B cell (primary cell): ENCODE data around the gene PRUNE2.

ENCODE experiments used
- EZH2 ChIP-seq: IDR thresholded peaks from 2 replicates; pipeline ENCODE4 v1.6.1; 2012; ENCODE audit warnings: borderline replicate concordance, low read depth, mild to moderate bottlenecking, moderate library complexity, low read length; ENCODE audit not compliant: insufficient read depth, poor library complexity, severe bottlenecking
- TF ChIP-seq, protein P1 (sequence below): fragments of 200-600 bp; IDR thresholded peaks from one replicate; pipeline ENCODE4 v1.8.0; 2022; ENCODE audit warnings: antibody characterized with exemption, mild to moderate bottlenecking

DNA sequence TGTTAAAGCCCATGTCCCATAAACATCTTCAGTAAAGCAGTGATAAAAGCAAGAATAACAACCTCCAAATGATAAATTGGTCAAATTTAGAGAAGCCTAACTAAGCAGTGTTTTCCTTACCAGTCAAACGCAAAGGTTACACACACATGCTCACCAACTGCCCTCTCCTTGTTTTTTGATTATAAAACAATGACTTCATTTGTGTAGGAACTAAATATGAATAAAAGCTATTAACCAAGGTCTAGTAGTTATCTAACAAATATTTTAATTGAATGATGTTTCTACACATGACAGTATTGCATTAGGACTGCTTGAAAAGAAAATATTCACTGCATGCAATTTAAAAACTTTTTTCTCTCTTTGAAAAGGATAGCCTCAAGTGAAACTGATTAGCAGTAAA is 105.0 kb downstream of the PRUNE2 start:
- TF ChIP-seq, protein P1, sequence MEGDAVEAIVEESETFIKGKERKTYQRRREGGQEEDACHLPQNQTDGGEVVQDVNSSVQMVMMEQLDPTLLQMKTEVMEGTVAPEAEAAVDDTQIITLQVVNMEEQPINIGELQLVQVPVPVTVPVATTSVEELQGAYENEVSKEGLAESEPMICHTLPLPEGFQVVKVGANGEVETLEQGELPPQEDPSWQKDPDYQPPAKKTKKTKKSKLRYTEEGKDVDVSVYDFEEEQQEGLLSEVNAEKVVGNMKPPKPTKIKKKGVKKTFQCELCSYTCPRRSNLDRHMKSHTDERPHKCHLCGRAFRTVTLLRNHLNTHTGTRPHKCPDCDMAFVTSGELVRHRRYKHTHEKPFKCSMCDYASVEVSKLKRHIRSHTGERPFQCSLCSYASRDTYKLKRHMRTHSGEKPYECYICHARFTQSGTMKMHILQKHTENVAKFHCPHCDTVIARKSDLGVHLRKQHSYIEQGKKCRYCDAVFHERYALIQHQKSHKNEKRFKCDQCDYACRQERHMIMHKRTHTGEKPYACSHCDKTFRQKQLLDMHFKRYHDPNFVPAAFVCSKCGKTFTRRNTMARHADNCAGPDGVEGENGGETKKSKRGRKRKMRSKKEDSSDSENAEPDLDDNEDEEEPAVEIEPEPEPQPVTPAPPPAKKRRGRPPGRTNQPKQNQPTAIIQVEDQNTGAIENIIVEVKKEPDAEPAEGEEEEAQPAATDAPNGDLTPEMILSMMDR: no peak
- TF ChIP-seq EZH2: no peak
